ENCODE data around the gene PBX3.

The PBX3 gene

DNA sequence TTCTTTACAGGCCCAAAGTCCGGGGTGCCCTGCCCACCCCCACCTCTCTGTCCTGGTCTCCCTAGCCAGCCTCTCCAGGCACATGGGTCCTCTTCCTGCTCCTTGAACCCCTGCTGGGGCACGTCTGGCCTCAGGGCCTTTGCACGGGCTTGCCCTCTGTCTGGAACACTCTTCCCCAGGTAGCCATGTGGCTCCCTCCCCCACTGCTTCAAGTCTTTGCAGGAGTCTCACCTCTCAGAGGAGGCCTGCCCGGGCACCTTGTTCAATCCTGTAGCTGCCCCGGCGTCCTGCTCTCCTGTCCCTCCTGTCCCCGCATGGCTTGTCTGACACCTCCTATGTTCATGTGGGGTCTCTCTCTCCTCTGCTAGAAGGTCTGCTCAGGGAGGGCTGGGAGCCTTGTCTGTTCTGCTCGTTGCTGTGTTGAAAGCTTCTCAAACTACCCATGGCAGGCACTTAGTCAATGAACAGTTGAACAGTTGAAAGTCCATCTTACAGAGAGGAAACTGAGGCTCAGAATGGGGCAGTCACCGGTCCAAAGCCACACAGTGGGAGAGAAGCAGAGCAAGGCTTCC lies 241.4 kb downstream of the PBX3 start:
- no peaks in the 10 kb centered on the region for H3K4me1 ChIP-seq (ENCODE audit: control insufficient read depth, low read length)
- no peak overlapping the region for H3K4me3 ChIP-seq (ENCODE audit: low read length)
- no peaks in the 10 kb centered on the region for H3K36me3 ChIP-seq (ENCODE audit: control insufficient read depth, low read length)
- H3K27ac ChIP-seq (ENCODE audit: low read depth, low read length) = no peak overlapping the region
- H3F3A ChIP-seq (ENCODE audit: control insufficient read depth, insufficient read depth) = no peaks in the 10 kb centered on the region
- H3K79me2 ChIP-seq (ENCODE audit: control insufficient read depth, low read length) = no peaks in the 10 kb centered on the region
- H3K9me3 ChIP-seq (ENCODE audit: control insufficient read depth, insufficient read depth, low read length) = no peaks in the 10 kb centered on the region
- no peak overlapping the region for H3K4me2 ChIP-seq (ENCODE audit: low read length)
- no peaks in the 10 kb centered on the region for H3K27me3 ChIP-seq (ENCODE audit: control insufficient read depth, low read length)
- no peaks in the 10 kb centered on the region for H3K9me2 ChIP-seq (replicated peaks; ENCODE audit: control insufficient read depth, low read length)
- H4K20me1 ChIP-seq (ENCODE audit: control insufficient read depth, insufficient read depth, low read depth, low read length) = no peaks in the 10 kb centered on the region
- TF ChIP-seq EZH2phosphoT487 (IDR thresholded peaks at IDR 0.05; ENCODE audit: borderline replicate concordance, low read length) = no peak
- TF ChIP-seq, protein P1, sequence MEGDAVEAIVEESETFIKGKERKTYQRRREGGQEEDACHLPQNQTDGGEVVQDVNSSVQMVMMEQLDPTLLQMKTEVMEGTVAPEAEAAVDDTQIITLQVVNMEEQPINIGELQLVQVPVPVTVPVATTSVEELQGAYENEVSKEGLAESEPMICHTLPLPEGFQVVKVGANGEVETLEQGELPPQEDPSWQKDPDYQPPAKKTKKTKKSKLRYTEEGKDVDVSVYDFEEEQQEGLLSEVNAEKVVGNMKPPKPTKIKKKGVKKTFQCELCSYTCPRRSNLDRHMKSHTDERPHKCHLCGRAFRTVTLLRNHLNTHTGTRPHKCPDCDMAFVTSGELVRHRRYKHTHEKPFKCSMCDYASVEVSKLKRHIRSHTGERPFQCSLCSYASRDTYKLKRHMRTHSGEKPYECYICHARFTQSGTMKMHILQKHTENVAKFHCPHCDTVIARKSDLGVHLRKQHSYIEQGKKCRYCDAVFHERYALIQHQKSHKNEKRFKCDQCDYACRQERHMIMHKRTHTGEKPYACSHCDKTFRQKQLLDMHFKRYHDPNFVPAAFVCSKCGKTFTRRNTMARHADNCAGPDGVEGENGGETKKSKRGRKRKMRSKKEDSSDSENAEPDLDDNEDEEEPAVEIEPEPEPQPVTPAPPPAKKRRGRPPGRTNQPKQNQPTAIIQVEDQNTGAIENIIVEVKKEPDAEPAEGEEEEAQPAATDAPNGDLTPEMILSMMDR (IDR thresholded peaks at IDR 0.05; ENCODE audit: low read depth, low read length, poor library complexity, severe bottlenecking) = no peak

DNA sequence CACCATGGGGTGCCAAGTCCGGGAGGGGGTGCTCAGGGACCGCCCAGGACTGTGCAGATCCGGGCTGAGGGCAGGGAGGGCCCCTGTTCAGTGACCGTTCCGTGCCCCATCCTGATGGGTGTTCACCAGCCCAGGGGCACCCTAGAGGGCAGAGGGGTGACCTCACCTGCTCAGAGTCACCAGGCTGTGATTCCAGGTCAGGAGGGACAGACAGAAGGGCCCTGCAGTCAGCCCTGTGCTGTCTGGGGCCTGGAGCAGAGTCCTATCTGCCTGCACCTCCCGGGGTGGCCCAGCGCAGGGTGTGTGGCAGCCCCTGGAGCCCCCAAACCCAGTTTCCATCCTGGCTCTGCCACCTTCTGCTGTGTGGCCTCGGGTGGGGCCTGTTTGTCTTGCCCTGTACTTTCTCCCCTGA lies 241.9 kb downstream of the PBX3 start:
- Histone ChIP-seq H3K4me2 (ENCODE audit: low read length) (no peak overlapping the region), H3K4me3 (ENCODE audit: low read length) (no peak overlapping the region), H3K9me2 (replicated peaks; ENCODE audit: control insufficient read depth, low read length) (no peaks in the 10 kb centered on the region), H3K79me2 (ENCODE audit: control insufficient read depth, low read length) (no peaks in the 10 kb centered on the region), H4K20me1 (ENCODE audit: control insufficient read depth, insufficient read depth, low read depth, low read length) (no peaks in the 10 kb centered on the region), H3K27me3 (ENCODE audit: control insufficient read depth, low read length) (no peaks in the 10 kb centered on the region), H3K9me3 (ENCODE audit: control insufficient read depth, insufficient read depth, low read length) (no peaks in the 10 kb centered on the region), H3F3A (ENCODE audit: control insufficient read depth, insufficient read depth) (no peaks in the 10 kb centered on the region), H3K36me3 (ENCODE audit: control insufficient read depth, low read length) (no peaks in the 10 kb centered on the region), H3K27ac (ENCODE audit: low read depth, low read length) (no peak overlapping the region), H3K4me1 (ENCODE audit: control insufficient read depth, low read length) (no peaks in the 10 kb centered on the region)
- TF ChIP-seq EZH2phosphoT487 (IDR thresholded peaks at IDR 0.05; ENCODE audit: borderline replicate concordance, low read length) = no peak
- TF ChIP-seq, protein P1 (IDR thresholded peaks at IDR 0.05; ENCODE audit: low read depth, low read length, poor library complexity, severe bottlenecking) = no peak

DNA sequence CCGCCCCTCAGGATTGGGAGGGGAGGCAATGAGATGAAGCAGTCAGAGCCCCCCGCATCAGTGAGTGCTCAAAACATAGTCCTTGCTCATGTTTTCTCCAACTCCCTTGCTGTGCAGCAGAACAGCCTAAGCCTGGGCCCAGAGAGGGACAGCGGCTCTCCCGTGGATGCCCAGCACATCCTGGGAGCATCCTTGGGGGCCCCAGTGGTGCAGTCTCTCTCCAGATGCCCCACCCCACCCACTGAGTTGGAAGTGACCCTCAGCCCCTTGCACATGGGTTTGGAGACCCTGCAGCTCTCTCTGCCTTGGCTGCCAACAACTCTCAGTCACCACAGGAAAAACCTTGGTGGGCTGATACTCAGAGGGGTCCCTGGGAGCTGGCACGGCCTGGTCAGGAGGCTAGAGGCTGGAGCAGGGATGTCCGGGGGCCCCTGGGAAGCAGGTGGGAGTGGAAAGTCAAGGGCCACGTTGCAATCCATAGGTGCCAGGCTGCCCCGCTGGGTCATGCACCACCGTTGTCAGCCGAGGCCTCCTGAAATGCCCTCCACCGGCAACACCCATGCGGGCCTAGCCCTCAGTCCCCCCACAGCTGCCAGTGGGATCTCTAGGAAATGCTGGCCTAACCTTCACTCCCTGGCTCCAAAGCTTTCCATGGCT lies 242.5 kb downstream of the PBX3 start:
- TF ChIP-seq, protein P1 (IDR thresholded peaks at IDR 0.05; ENCODE audit: low read depth, low read length, poor library complexity, severe bottlenecking) = no peak
- no peak for TF ChIP-seq EZH2phosphoT487 (IDR thresholded peaks at IDR 0.05; ENCODE audit: borderline replicate concordance, low read length)
- Histone ChIP-seq H3K79me2 (ENCODE audit: control insufficient read depth, low read length) (no peaks in the 10 kb centered on the region), H3K4me2 (ENCODE audit: low read length) (no peak overlapping the region), H3K9me3 (ENCODE audit: control insufficient read depth, insufficient read depth, low read length) (no peaks in the 10 kb centered on the region), H3K4me1 (ENCODE audit: control insufficient read depth, low read length) (no peaks in the 10 kb centered on the region), H4K20me1 (ENCODE audit: control insufficient read depth, insufficient read depth, low read depth, low read length) (no peaks in the 10 kb centered on the region), H3F3A (ENCODE audit: control insufficient read depth, insufficient read depth) (no peaks in the 10 kb centered on the region), H3K9me2 (replicated peaks; ENCODE audit: control insufficient read depth, low read length) (no peaks in the 10 kb centered on the region), H3K27me3 (ENCODE audit: control insufficient read depth, low read length) (no peaks in the 10 kb centered on the region), H3K4me3 (ENCODE audit: low read length) (no peak overlapping the region), H3K36me3 (ENCODE audit: control insufficient read depth, low read length) (no peaks in the 10 kb centered on the region), H3K27ac (ENCODE audit: low read depth, low read length) (no peak overlapping the region)
